Lower lobe of right lung (tissue), 2 donors: ENCODE data around the gene NOL4L. TPM values are rescaled to one million over a fixed set of nuclear protein-coding genes. Genes with fewer than 3 reads are reported as not detected.

ENCODE experiments used
- ATAC-seq, 2 donors: fragments of 200-7000 bp; cut with Tn5 transposase; one replicate each; pipeline ENCODE4 v1.9.1; 2020 to 2022; ENCODE audit warnings: mild to moderate bottlenecking in 2 of 2, moderate library complexity in 2 of 2
- DNase-seq: peaks from one replicate; pipeline ENCODE4 v3.0.0-alpha.2; 2020
- H3K27ac ChIP-seq: fragments of 200-600 bp; one replicate; pipeline ENCODE4 v1.8.0; 2022
- H3K27me3 ChIP-seq: fragments of 200-600 bp; one replicate; pipeline ENCODE4 v1.8.0; 2022; ENCODE audit warnings: low read depth
- H3K36me3 ChIP-seq: fragments of 200-600 bp; one replicate; pipeline ENCODE4 v1.8.0; 2022; ENCODE audit warnings: mild to moderate bottlenecking
- H3K4me1 ChIP-seq: fragments of 200-600 bp; one replicate; pipeline ENCODE4 v1.8.0; 2022
- H3K4me3 ChIP-seq: fragments of 200-600 bp; one replicate; pipeline ENCODE4 v1.8.0; 2022; ENCODE audit warnings: mild to moderate bottlenecking
- H3K9me3 ChIP-seq: fragments of 200-600 bp; one replicate; pipeline ENCODE4 v1.8.0; 2022
- CTCF ChIP-seq: fragments of 200-600 bp; IDR thresholded peaks from one replicate; pipeline ENCODE4 v1.8.0; 2022; ENCODE audit warnings: antibody characterized with exemption, mild to moderate bottlenecking
- intact Hi-C: fragments of 100-400 bp; cut with DNase I; formaldehyde crosslinking; loops from one replicate; pipeline ENCODE4 v1.11.0; 2022
- total RNA-seq: library from RNA; stranded (reverse); fragmentation: NEBNext Ultra II Directional; extraction: Animal tissue kit (Norgen Biotek cat#: 25700); gene quantifications from one replicate; pipeline ENCODE4 v1.2.1, GENCODE V29; 2021
- donor health status: DM: no; HTN: yes; CAD: no; lungs with severe emphysema.

Gene NOL4L
- total RNA-seq, 1 donor from 2014 or later = 14.3 TPM

GRCh38 chr20:32608664-32609015, 23.5 kb upstream of the NOL4L start:
- no peak overlapping the region for H3K4me3 ChIP-seq
- no peaks in the 10 kb centered on the region for H3K9me3 ChIP-seq
- H3K27me3 ChIP-seq = no peaks in the 10 kb centered on the region
- intact Hi-C loops = no loop called here
- ATAC-seq (no peak), DNase-seq (no peak)
- H3K27ac ChIP-seq = no peak overlapping the region
- TF ChIP-seq CTCF = no peak
- no peaks in the 10 kb centered on the region for H3K4me1 ChIP-seq
- no peaks in the 10 kb centered on the region for H3K36me3 ChIP-seq

- no peak for TF ChIP-seq CTCF
- ATAC-seq = peak; percentile 53 to 72
Observed at GRCh38 chr20:32607727-32608663, 22.9 kb upstream of the NOL4L start.

GRCh38 chr20:32607324-32607723, 22.2 kb upstream of the NOL4L start:
- H3K27ac ChIP-seq = no peak overlapping the region
- H3K36me3 ChIP-seq = no peaks in the 10 kb centered on the region
- DNase-seq (no peak), ATAC-seq (no peak)
- H3K9me3 ChIP-seq = no peaks in the 10 kb centered on the region
- H3K4me3 ChIP-seq = no peak overlapping the region
- no peak for TF ChIP-seq CTCF
- H3K27me3 ChIP-seq = no peaks in the 10 kb centered on the region
- intact Hi-C loops = no loop called here
- no peaks in the 10 kb centered on the region for H3K4me1 ChIP-seq

More at GRCh38 chr20:32607727-32608663, 22.9 kb upstream of the NOL4L start:
- no peaks in the 10 kb centered on the region for H3K36me3 ChIP-seq
- H3K27ac ChIP-seq = no peak overlapping the region
- no peaks in the 10 kb centered on the region for H3K9me3 ChIP-seq
- H3K4me3 ChIP-seq = no peak overlapping the region
- no peaks in the 10 kb centered on the region for H3K4me1 ChIP-seq
- no peak for DNase-seq
- intact Hi-C loops = no loop called here
- H3K27me3 ChIP-seq = no peaks in the 10 kb centered on the region

- Histone ChIP-seq H3K27me3 (no peaks in the 10 kb centered on the region), H3K36me3 (no peaks in the 10 kb centered on the region), H3K4me1 (no peaks in the 10 kb centered on the region), H3K4me3 (no peak overlapping the region), H3K27ac (no peak overlapping the region), H3K9me3 (no peaks in the 10 kb centered on the region)
- ATAC-seq (no peak), DNase-seq (no peak)
- intact Hi-C loops = no loop called here
- no peak for TF ChIP-seq CTCF
Observed at GRCh38 chr20:32606790-32607189, 21.7 kb upstream of the NOL4L start.

DNA sequence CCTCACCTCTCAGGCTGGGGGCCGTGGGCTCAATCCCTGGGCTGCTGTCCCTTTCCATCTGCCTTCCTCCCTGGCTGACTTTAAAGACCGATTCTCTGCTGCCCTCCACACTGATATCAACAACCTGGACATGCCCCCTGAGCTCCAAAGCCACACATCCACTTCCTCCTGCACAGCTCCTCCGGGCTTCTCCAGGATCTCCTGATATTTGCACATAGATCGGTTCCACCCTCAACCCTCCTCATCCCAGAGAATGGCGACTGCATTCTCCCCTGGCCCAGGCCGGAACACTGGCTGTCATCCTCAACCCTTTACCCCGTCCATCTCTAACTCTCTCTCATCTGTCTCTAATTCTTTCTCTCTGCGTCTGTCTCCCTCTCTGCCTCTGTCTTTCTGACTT, 21.0 kb upstream of the NOL4L start:
- no peak overlapping the region for H3K4me3 ChIP-seq
- no peaks in the 10 kb centered on the region for H3K9me3 ChIP-seq
- no peak for ATAC-seq
- no peaks in the 10 kb centered on the region for H3K4me1 ChIP-seq
- H3K27ac ChIP-seq = no peak overlapping the region
- intact Hi-C loops = no loop called here
- TF ChIP-seq CTCF = no peak
- DNase-seq = no peak
- no peaks in the 10 kb centered on the region for H3K27me3 ChIP-seq
- H3K36me3 ChIP-seq = no peaks in the 10 kb centered on the region
